Measurements from ENCODE around the gene NMNAT2.

The NMNAT2 gene

DNA sequence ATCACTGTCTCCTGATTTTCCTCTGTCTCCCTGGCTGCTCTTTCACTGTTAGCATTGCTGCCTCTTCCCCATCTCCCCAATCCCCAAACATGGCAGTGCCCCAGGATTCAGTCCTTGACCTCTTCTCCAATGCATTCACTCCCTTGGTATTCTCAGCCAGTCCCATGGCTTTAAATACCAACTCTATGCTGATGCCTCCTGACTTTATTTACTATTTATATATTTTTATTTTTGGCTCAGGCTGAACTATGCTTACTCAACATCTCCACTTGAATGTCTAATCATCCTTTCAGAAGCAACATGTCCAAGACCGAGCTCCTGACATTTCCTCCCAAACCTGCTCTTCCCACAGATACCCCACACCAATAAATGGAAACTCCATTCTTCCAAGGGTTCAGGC lies 26.3 kb downstream of the NMNAT2 start:
- TF ChIP-seq, protein P1, sequence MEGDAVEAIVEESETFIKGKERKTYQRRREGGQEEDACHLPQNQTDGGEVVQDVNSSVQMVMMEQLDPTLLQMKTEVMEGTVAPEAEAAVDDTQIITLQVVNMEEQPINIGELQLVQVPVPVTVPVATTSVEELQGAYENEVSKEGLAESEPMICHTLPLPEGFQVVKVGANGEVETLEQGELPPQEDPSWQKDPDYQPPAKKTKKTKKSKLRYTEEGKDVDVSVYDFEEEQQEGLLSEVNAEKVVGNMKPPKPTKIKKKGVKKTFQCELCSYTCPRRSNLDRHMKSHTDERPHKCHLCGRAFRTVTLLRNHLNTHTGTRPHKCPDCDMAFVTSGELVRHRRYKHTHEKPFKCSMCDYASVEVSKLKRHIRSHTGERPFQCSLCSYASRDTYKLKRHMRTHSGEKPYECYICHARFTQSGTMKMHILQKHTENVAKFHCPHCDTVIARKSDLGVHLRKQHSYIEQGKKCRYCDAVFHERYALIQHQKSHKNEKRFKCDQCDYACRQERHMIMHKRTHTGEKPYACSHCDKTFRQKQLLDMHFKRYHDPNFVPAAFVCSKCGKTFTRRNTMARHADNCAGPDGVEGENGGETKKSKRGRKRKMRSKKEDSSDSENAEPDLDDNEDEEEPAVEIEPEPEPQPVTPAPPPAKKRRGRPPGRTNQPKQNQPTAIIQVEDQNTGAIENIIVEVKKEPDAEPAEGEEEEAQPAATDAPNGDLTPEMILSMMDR (IDR thresholded peaks at IDR 0.05; ENCODE audit: low read depth, low read length, missing control alignments) = no peak
- no peak for DNase-seq (ENCODE audit: low read depth)
- in situ Hi-C loops (cut with HindIII; ENCODE audit: low sequenced_read_pairs) = no loop called here
- H3K4me3 ChIP-seq (ENCODE audit: low read depth, low read length) = no peak overlapping the region

- in situ Hi-C loops (cut with HindIII; ENCODE audit: low sequenced_read_pairs) = no loop called here
- no peak for DNase-seq (ENCODE audit: low read depth)
- TF ChIP-seq, protein P1 (IDR thresholded peaks at IDR 0.05; ENCODE audit: low read depth, low read length, missing control alignments) = no peak
- no peak overlapping the region for H3K4me3 ChIP-seq (ENCODE audit: low read depth, low read length)
Measured at GRCh38 chr1:183390561-183390960, 27.6 kb downstream of the NMNAT2 start.

- H3K4me3 ChIP-seq (ENCODE audit: low read depth, low read length) = no peak overlapping the region
- DNase-seq (ENCODE audit: low read depth) = no peak
- TF ChIP-seq, protein P1 (IDR thresholded peaks at IDR 0.05; ENCODE audit: low read depth, low read length, missing control alignments) = no peak
- in situ Hi-C loops (cut with HindIII; ENCODE audit: low sequenced_read_pairs) = no loop called here
Measured at GRCh38 chr1:183388735-183389134, 29.4 kb downstream of the NMNAT2 start.

- DNase-seq (ENCODE audit: low read depth) = no peak
- TF ChIP-seq, protein P1 (IDR thresholded peaks at IDR 0.05; ENCODE audit: low read depth, low read length, missing control alignments) = no peak
- no peak overlapping the region for H3K4me3 ChIP-seq (ENCODE audit: low read depth, low read length)
- in situ Hi-C loops (cut with HindIII; ENCODE audit: low sequenced_read_pairs) = no loop called here
Measured at GRCh38 chr1:183385340-183386144, 32.6 kb downstream of the NMNAT2 start.

- no peak overlapping the region for H3K4me3 ChIP-seq (ENCODE audit: low read depth, low read length)
- in situ Hi-C loops (cut with HindIII; ENCODE audit: low sequenced_read_pairs) = no loop called here
- DNase-seq (ENCODE audit: low read depth) = no peak
- TF ChIP-seq, protein P1 (IDR thresholded peaks at IDR 0.05; ENCODE audit: low read depth, low read length, missing control alignments) = no peak
Measured at GRCh38 chr1:183379951-183380350, 38.2 kb downstream of the NMNAT2 start.

- DNase-seq (ENCODE audit: low read depth) = no peak
- in situ Hi-C loops (cut with HindIII; ENCODE audit: low sequenced_read_pairs) = no loop called here
- no peak overlapping the region for H3K4me3 ChIP-seq (ENCODE audit: low read depth, low read length)
- TF ChIP-seq, protein P1 (IDR thresholded peaks at IDR 0.05; ENCODE audit: low read depth, low read length, missing control alignments) = no peak
Measured at GRCh38 chr1:183375381-183375780, 42.8 kb downstream of the NMNAT2 start.

Data from astrocyte of the cerebellum (primary cell).